HL-60 (cell line): ENCODE measurements around the gene SART1.
"Not testable (repeated sequence)": the region's sequence is repeated elsewhere in the genome, so short reads cannot be mapped to it uniquely, and the experiment has no call there.

Experiments
- DNase-seq, 2 experiments: peaks; one replicate each; pipeline ENCODE4 v3.0.0-alpha.2; 2010 to 2020; ENCODE audit warnings: low read depth in 1 of 2, low spot score in 1 of 2
- H3K27ac ChIP-seq: fragments of 250-450 bp; sonication (Bioruptor Pico); replicated peaks from 2 replicates; pipeline ENCODE4 v1.5.1; 2020; ENCODE audit warnings: mild to moderate bottlenecking, moderate library complexity
- H3K27me3 ChIP-seq: fragments of 250-450 bp; sonication (Bioruptor Pico); 2 replicates; pipeline ENCODE4 v1.5.1; 2021; ENCODE audit warnings: mild to moderate bottlenecking, moderate library complexity; ENCODE audit not compliant: insufficient read depth, poor library complexity, severe bottlenecking
- H3K4me3 ChIP-seq: replicated peaks from 2 replicates; pipeline ENCODE4 v1.5.1; 2011; ENCODE audit warnings: mild to moderate bottlenecking, control low read depth, low read length; ENCODE audit not compliant: insufficient read depth
- CTCF ChIP-seq: IDR thresholded peaks from one replicate; pipeline ENCODE4 v1.5.1; 2011; ENCODE audit warnings: low read length, control low read depth, inconsistent platforms; ENCODE audit not compliant: insufficient read depth
- GABPA ChIP-seq: IDR thresholded peaks from 2 replicates; pipeline ENCODE4 v1.6.1; 2012; ENCODE audit warnings: low read depth
- POLR2AphosphoS5 ChIP-seq: IDR thresholded peaks from 2 replicates; pipeline ENCODE4 v1.6.1; 2012; ENCODE audit warnings: low read depth
- REST ChIP-seq: IDR thresholded peaks from 2 replicates; pipeline ENCODE4 v1.6.1; 2012; ENCODE audit warnings: low read depth; ENCODE audit not compliant: insufficient replicate concordance
- SPI1 ChIP-seq: IDR thresholded peaks from 2 replicates; pipeline ENCODE4 v1.6.1; 2012; ENCODE audit warnings: low read depth, mild to moderate bottlenecking, borderline replicate concordance

The SART1 gene

GRCh38 chr11:66008468-66009101 is 47.1 kb downstream of the SART1 start:
- Histone ChIP-seq H3K27ac (no peak overlapping the region), H3K4me3 (no peak overlapping the region), H3K27me3 (peaks cover 9% of the 10 kb centered on the region)
- DNase-seq, result no peak
- TF ChIP-seq GABPA (no peak), REST (no peak), POLR2AphosphoS5 (no peak), SPI1 (no peak), CTCF (no peak)

- not testable (repeated sequence) for H3K27ac ChIP-seq, DNase-seq, H3K4me3 ChIP-seq, H3K27me3 ChIP-seq
Observed at GRCh38 chr11:66010036-66010435, 48.5 kb downstream of the SART1 start.

- DNase-seq, result no peak
- Histone ChIP-seq H3K27me3 (peaks cover 9% of the 10 kb centered on the region), H3K27ac (no peak overlapping the region), H3K4me3 (no peak overlapping the region)
- no peak for TF ChIP-seq REST
- no peak for TF ChIP-seq POLR2AphosphoS5
- no peak for TF ChIP-seq GABPA
- TF ChIP-seq SPI1, result no peak
- no peak for TF ChIP-seq CTCF
Observed at GRCh38 chr11:66011239-66011784, 49.8 kb downstream of the SART1 start.

GRCh38 chr11:66011785-66012303 is 50.3 kb downstream of the SART1 start, which contains the start of gene CST6:
Gene CST6, plus strand, starts transcription at chr11:66012008. Its CDS starts 37 bp downstream, at chr11:66012045.
- Histone ChIP-seq H3K27ac (no peak within 1 kb of the TSS), H3K4me3 (no peak within 1 kb of the TSS), H3K27me3 (peaks cover 9% of the 10 kb centered on the region)
- DNase-seq, result no peak
- no peak for TF ChIP-seq CTCF
